Psoas muscle (tissue), 8 donors: ENCODE measurements around the gene ROBO1. TPM values are rescaled to one million over a fixed set of nuclear protein-coding genes. Genes with fewer than 3 reads are reported as not detected.

Experiments
- ATAC-seq, 4 donors: fragments of 200-7000 bp; cut with Tn5 transposase; one replicate each; pipeline ENCODE4 v1.9.1; 2020; ENCODE audit warnings: moderate library complexity in 3 of 4, mild to moderate bottlenecking in 2 of 4
- DNase-seq, 2 donors: peaks; one replicate each; pipeline ENCODE4 v3.0.0-alpha.2; 2020
- H3K27ac ChIP-seq: fragments of 200-600 bp; one replicate; pipeline ENCODE4 v1.8.0; 2022
- H3K27me3 ChIP-seq, 3 donors: fragments of 200-600 bp in 1 of 3; one replicate each; pipeline versions ENCODE4 v1.6.1 to v1.8.0; 2013 to 2022; ENCODE audit warnings: low read length in 2 of 3, mild to moderate bottlenecking in 2 of 3, moderate library complexity in 1 of 3; ENCODE audit not compliant: insufficient read depth in 3 of 3
- H3K36me3 ChIP-seq, 2 donors: fragments of 200-600 bp in 1 of 2; one replicate each; pipeline versions ENCODE4 v1.6.1 to v1.8.0; 2013 to 2022; ENCODE audit warnings: low read depth in 1 of 2, mild to moderate bottlenecking in 1 of 2, moderate library complexity in 1 of 2; ENCODE audit not compliant: insufficient read depth in 1 of 2
- H3K4me1 ChIP-seq: fragments of 200-600 bp; one replicate; pipeline ENCODE4 v1.8.0; 2022
- H3K4me3 ChIP-seq: fragments of 200-600 bp; one replicate; pipeline ENCODE4 v1.8.0; 2022; ENCODE audit warnings: mild to moderate bottlenecking
- H3K9me3 ChIP-seq: fragments of 200-600 bp; one replicate; pipeline ENCODE4 v1.8.0; 2022
- WGBS, 3 donors: extraction: QIAGEN DNeasy Blood & Tissue Kit; methylation state at CpG; one replicate each; pipeline versions ENCODE4 v1.1.6 to v1.1.7; 2013; 5-methylcytosine and 5-hydroxymethylcytosine counted together
- intact Hi-C, 2 donors: fragments of 100-400 bp; cut with DNase I; formaldehyde crosslinking; loops; one replicate each; pipeline versions ENCODE4 v1.11.0 to v1.14.2; 2022
- polyA plus RNA-seq, 3 donors: library from polyadenylated mRNA; stranded (reverse); fragments of 200-250 nt; gene quantifications; one replicate each; pipeline ENCODE4 v1.2.3, GENCODE V29; 2013
- total RNA-seq, 4 donors: library from RNA; stranded (reverse); fragmentation: NEBNext Ultra II Directional in 2 of 4; extraction: Animal tissue kit (Norgen Biotek cat#: 25700) in 2 of 4; gene quantifications; one replicate each; pipeline versions ENCODE4 v1.2.1 to v1.2.4, GENCODE V29; 2021 to 2023
- TF ChIP-seq, protein P1 (sequence below): fragments of 200-600 bp; IDR thresholded peaks from one replicate; pipeline ENCODE4 v1.8.0; 2022; ENCODE audit warnings: antibody characterized with exemption
- donor health status: healthy with polysubstance abuse.
- donor health status: DM: no; HTN: no; CAD: no; lungs with moderate emphysema.
- donor health status: Bipolar disorder and iron deficiency.
- donor health status: healthy.
- donor health status: DM: yes; HTN: yes; CAD: no.
- donor health status: DM: no; HTN: no; CAD: no.
- donor health status: DM: no; HTN: no; CAD: no.
- donor health status: DM: yes; HTN: yes; CAD: no.

ROBO1 gene
- total and polyA plus RNA-seq, 7 donors = 0.52 to 14.0 (median 4.9) TPM

DNA sequence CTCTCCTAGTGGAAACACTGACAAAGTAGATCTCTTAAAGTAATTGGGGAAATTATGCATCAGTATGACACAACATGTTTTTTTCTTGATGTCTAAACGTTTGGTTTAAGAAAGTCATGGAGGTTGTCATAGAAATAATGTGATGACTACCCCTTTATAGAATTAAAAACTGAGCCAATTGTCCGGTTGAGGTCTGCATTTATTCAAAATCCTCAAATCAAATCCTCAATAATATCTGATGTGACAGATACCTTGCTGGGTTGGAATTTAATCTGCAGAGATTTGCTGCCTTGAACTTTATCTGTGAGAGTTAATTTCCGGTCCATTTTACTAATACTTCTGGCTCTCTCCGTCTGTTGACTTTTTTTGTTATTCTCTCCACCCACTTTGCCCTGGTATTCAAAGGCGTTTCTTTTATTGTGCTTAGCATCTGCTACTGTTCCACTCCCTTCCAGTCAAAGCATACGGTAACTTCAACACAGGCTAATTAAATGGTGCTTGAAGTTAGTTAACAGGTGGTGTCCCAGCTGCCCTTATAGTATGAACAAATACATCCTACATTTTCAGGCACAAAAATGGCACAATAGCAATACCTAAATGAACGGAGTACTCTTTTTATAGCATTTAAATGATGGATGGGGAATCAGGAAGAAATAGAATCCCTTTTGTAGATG lies 628.3 kb downstream of the ROBO1 start:
- no peak for ATAC-seq
- Histone ChIP-seq H3K36me3 (no peaks in the 10 kb centered on the region), H3K4me1 (no peaks in the 10 kb centered on the region), H3K4me3 (no peak overlapping the region), H3K27me3 (no peaks in the 10 kb centered on the region), H3K27ac (no peak overlapping the region), H3K9me3 (no peaks in the 10 kb centered on the region)
- TF ChIP-seq, protein P1, sequence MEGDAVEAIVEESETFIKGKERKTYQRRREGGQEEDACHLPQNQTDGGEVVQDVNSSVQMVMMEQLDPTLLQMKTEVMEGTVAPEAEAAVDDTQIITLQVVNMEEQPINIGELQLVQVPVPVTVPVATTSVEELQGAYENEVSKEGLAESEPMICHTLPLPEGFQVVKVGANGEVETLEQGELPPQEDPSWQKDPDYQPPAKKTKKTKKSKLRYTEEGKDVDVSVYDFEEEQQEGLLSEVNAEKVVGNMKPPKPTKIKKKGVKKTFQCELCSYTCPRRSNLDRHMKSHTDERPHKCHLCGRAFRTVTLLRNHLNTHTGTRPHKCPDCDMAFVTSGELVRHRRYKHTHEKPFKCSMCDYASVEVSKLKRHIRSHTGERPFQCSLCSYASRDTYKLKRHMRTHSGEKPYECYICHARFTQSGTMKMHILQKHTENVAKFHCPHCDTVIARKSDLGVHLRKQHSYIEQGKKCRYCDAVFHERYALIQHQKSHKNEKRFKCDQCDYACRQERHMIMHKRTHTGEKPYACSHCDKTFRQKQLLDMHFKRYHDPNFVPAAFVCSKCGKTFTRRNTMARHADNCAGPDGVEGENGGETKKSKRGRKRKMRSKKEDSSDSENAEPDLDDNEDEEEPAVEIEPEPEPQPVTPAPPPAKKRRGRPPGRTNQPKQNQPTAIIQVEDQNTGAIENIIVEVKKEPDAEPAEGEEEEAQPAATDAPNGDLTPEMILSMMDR = no peak
- intact Hi-C loops = no loop called here
- 45 to 55% (median 49%) methylated on average over 7 of the region's 7 CpGs for WGBS, 3 donors
- DNase-seq = no peak

DNA sequence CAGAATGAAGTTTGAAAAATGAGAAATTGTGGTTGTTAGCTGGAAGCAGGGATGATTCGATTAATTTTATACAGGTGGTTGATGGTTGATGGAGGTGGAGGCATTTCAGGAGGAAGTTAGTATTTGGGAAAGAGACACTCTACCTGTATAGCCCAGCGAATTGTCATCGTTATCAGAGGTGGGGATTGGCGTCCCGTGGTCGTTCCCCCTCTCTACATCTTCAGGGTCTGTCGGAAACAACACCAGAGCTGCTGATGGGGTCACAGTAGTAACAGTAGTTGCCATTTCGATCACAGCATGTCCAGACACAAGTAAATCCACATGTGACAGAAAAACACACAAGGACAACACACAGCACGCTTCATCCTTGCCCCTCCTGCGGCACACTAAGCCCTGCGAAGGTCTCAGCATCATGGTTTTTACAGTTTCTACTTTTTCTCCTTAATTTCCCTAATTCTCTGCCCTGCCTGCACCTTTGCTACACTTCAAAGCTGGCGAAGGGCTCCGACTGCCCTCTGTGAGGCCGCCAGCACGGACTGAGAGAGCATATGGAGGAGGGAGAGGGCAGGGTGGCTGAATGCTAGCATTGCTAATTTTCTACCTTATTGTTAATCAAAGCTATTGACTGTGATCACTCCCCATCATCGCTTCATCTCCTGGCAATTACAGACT lies 642.3 kb downstream of the ROBO1 start:
- DNase-seq (no peak), ATAC-seq (no peak)
- intact Hi-C loops = no loop called here
- Histone ChIP-seq H3K4me1 (no peaks in the 10 kb centered on the region), H3K27ac (no peak overlapping the region), H3K4me3 (no peak overlapping the region), H3K36me3 (no peaks in the 10 kb centered on the region), H3K27me3 (no peaks in the 10 kb centered on the region), H3K9me3 (no peaks in the 10 kb centered on the region)
- 51 to 57% (median 52%) methylated on average over 16 of the region's 16 CpGs for WGBS, 3 donors
- TF ChIP-seq, protein P1 = no peak

DNA sequence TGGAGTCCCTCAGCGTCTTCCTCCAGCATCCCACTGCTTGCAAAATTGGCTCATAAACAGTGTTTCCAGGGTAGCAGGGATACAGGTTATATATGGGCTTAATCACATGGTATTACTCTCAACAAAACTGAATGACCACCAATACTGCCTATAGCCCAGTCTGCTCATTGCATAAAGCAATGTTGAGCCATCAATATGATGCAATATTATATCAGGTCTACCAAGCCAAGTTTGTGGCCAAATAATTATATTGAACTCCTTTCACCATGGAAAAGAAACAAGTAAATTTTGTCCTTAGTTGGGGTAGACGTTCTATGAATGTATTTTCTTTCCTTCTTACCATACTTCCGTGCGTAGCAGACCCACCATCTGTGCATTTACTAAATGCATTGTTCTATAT lies 652.3 kb downstream of the ROBO1 start:
- intact Hi-C loops = no loop called here
- ATAC-seq = no peak
- Histone ChIP-seq H3K9me3 (no peaks in the 10 kb centered on the region), H3K4me1 (no peaks in the 10 kb centered on the region), H3K27ac (no peak overlapping the region), H3K36me3 (no peaks in the 10 kb centered on the region), H3K27me3 (no peaks in the 10 kb centered on the region), H3K4me3 (no peak overlapping the region)
- WGBS, 3 donors = 89 to 93% (median 92%) methylated on average over 4 of the region's 4 CpGs
- TF ChIP-seq, protein P1 = no peak
- DNase-seq = no peak

DNA sequence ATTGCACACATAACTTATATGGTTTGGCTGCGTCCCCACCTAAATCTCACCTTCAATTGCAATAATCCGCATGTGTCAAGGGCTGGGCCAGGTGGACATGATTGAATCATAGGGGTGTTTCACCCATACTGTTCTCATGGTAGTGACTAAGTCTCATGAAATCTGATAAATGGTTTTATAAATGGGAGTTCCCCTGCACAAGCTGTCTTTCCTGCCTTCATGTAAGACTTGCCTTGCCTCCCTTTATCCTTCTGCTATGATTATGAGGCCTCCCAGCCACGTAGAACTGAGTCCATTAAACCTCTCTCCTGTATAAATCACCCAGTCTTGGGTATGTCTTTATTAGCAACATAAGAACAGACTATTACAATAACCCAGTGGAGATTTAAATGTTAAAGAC lies 653.9 kb downstream of the ROBO1 start:
- Histone ChIP-seq H3K27ac (no peak overlapping the region), H3K4me1 (no peaks in the 10 kb centered on the region), H3K36me3 (no peaks in the 10 kb centered on the region), H3K27me3 (no peaks in the 10 kb centered on the region), H3K9me3 (no peaks in the 10 kb centered on the region), H3K4me3 (no peak overlapping the region)
- no peak for ATAC-seq
- WGBS, 3 donors = 79 to 81% (median 80%) methylated on average over 3 of the region's 3 CpGs
- intact Hi-C loops = no loop called here
- TF ChIP-seq, protein P1 = no peak
- DNase-seq = no peak
